ENCODE data around the gene RPL18.

The RPL18 gene

GRCh38 chr19:48629297-48629598, 10.3 kb upstream of the RPL18 start:
- no peak for DNase-seq

- no peak for DNase-seq
These were observed 9.7 kb upstream of the RPL18 start for GRCh38 chr19:48628486-48629296.

DNA sequence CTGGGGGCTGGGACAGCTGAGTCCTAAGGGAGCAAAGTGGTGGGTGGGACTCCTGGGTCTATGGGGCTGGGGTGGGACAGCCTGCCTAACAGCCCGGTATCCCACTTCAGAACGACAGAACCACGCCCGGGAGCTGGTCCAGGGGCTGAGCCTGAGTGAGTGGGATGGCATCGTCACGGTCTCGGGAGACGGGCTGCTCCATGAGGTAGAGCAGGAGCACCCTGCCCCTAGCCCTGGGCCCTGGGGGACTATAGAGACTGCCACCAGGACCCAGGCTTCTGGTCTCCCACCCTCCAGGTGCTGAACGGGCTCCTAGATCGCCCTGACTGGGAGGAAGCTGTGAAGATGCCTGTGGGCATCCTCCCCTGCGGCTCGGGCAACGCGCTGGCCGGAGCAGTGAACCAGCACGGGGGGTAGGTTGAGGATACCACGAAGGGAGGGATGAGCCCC, 8.9 kb upstream of the RPL18 start:
- DNase-seq = no peak

DNA sequence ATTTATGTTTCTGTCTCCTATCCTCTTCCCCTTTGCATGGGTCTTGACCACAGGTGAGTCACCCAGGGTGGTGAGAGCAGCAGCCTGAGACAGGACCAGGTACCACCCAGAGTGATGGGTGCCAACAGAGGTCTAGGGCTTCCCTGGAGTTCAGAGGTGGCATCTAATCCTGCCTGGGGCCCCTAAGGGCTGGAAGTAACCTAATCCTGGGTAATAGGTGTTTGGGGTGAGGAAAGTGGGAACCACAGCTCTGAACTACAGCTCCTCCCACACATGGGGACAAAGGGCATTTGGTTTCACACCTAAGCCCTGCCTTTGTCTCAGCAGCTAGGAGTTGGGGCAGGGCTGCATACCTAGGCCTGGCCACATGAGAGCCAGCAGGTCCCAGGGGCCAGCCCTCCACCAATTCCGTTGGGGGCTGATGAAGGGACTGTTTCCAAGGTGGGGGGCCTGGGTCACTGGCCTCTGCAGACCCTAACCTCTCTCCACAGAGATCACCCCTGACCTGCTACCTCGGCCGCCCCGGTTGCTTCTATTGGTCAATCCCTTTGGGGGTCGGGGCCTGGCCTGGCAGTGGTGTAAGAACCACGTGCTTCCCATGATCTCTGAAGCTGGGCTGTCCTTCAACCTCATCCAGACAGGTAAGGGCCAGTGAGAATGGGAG, 8.4 kb upstream of the RPL18 start:
- DNase-seq = no peak

DNA sequence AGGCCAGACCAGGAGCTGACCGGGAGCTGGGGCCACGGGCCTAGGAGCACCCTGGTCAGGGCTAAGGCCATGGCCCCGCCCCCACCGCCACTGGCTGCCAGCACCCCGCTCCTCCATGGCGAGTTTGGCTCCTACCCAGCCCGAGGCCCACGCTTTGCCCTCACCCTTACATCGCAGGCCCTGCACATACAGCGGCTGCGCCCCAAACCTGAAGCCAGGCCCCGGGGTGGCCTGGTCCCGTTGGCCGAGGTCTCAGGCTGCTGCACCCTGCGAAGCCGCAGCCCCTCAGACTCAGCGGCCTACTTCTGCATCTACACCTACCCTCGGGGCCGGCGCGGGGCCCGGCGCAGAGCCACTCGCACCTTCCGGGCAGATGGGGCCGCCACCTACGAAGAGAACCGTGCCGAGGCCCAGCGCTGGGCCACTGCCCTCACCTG, 6.9 kb upstream of the RPL18 start:
- DNase-seq = no peak

GRCh38 chr19:48624791-48625723, 6.1 kb upstream of the RPL18 start:
- DNase-seq = peak; percentile 28

- peak; percentile 98 for DNase-seq
These were observed 5.2 kb upstream of the RPL18 start for GRCh38 chr19:48624067-48624594.

- DNase-seq = no peak
These were observed 4.6 kb upstream of the RPL18 start for GRCh38 chr19:48623556-48624066.

- DNase-seq = no peak
These were observed 961 bp upstream of the RPL18 start for GRCh38 chr19:48619692-48620585.

DNA sequence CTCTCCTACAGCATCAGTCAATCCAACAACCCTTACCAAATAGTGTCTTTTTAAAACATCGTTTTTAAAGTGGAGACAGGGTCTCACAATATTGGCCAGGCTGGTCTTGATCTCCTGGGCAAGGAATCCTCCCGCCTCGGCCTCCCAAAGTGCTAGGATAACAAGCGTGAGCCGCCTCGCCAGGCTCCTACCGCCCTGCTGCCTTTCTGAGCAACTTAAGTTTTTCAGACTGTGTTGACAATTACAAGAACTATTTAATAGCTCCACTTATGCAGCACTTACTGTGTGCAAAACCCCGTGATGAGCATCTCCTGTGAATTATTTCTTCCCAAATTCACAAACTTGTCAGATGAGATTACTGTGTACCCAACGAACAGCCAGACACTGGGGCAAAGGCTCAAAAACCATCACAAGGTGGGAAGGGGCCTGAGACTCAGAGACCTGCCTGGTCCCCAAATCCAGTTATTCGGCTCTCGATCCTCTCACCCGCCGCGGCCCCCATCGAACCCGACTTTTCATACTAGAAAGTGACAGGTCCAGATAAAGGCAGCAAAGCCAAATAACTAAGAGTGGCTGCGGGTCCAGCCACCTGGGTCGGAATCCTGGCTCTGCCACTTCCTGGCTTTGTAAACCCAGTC, 581 bp downstream of the RPL18 start:
- DNase-seq = no peak

DNA sequence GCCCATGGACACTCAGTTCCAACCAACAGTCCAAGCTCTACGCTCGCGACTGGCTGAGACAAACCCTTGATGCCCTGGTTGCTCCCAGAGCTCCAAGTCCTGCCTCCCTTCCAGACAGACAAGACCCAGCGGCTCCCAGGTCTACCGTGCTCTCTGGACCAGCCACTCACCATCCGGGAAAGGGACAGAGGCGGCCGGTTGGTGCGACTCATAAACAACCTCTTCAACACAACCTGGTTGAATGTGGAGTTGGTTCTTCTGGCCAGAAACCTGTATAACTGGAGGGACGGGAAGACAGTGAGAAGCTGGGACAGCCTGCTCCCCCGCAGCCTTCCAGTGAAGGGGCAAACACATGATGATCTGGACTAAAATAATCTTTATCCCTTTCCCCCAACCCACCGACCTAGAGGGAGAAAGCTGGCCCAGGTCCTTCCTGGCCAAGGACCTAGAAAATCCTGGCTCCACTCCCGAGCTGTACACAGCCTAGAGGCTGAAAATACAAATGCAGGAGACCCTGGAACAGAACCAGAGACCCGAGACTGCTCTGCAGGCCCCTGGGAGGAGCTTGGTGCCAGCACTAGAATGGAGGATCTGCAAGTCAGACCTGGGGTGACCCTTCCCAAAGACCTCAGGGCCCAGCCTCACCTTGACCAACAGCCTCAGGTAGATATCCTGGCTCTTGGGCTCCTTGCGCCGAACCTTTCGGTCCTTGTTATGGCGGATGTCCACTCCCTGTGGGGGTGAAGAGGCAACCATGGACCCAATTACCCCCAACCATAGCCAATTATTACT, 1.6 kb downstream of the RPL18 start:
- DNase-seq = no peak

- no peak for DNase-seq
These were observed 2.4 kb downstream of the RPL18 start for GRCh38 chr19:48616491-48617056.

GRCh38 chr19:48616041-48616436, 2.9 kb downstream of the RPL18 start:
- no peak for DNase-seq

GRCh38 chr19:48615231-48616040, 3.5 kb downstream of the RPL18 start:
- no peak for DNase-seq

DNA sequence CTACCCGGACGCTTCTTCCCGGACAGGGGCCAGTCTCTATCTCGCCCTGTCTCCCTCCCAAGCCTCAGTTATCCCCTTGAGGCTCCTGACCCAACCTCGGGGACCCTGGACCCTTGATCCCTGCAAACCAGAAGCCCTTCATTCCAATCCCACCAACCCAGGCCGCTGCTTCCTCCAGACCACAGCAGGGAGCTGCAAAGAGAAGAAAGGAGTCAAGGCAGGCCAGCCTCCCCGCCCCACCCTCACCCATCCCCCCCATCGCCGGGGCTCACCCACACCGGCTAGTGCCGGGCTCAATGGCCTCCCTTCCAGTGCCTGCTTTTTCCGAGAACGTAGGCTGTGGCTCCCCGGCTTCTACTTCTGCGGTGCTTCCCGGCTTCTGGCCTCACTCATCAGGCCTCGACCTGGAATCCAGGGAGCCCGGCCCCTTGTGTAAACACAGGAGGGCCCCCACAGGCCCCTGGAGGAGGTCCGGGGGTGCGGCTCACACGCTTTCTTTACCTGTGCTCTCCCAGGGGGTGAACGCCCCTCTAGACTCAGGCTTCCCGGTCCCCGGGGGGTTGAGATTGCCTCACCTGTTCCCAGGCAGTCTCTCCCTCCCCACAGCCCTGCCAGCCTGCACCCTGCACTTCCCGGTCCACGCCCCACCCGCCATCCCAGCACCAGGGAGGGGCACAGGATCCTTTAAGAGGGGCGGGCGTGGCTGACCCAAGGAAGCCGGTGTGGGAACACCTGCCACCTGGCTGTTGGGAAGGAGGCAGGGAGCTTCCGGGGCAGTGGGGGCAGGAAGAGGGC, 4.3 kb downstream of the RPL18 start, which contains the start of gene FAM83E:
Gene FAM83E (minus strand): TSS at position 641 of the 795 bp plus-strand sequence. CDS start 1,704 bp downstream, outside the sequence.
- DNase-seq = peak; percentile 61

DNA sequence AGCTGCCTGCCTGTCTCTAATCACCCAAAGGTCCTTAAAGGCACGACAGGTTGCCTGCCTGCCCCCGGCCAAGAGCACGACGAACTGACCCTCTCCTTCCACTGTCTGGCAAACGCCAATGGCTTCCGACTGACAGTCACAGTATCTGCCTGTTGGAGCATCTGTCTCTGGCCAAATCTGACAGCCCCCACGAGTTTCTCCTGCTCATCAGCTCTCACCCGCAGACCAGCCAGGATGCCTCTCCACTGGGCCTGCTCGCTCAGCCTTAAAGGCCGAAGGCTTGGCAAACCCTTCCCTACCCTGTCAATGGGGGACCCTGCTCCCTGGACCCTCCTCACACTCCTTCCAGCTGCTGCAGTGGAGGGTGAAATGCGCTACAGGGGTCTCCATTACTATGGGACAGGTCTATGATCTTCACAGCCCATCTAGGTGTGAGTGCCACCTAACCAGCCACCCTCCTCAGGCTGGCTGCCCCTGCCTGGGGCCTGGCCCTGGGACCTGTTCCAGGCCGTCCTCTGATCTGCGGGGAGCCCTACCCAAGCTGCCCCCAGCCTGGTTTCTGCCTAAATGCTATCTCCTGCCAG, 5.0 kb downstream of the RPL18 start:
- DNase-seq = no peak

- DNase-seq = no peak
These were observed 5.7 kb downstream of the RPL18 start for GRCh38 chr19:48613024-48613851.
